Ishikawa (cell line): ENCODE measurements around the gene FHOD1.
A peak's percentile ranks its signal among the peaks of the same experiment; 100 is the strongest.

Source experiments
- CEBPB ChIP-seq: IDR thresholded peaks from 2 replicates; pipeline ENCODE4 v1.6.1; 2012
- CREB1 ChIP-seq: IDR thresholded peaks from 2 replicates; pipeline ENCODE4 v1.6.1; 2012; ENCODE audit warnings: low read depth
- EGR1 ChIP-seq: IDR thresholded peaks from 2 replicates; pipeline ENCODE4 v1.6.1; 2012
- EP300 ChIP-seq: IDR thresholded peaks from 2 replicates; pipeline ENCODE4 v1.6.1; 2012; ENCODE audit warnings: borderline replicate concordance
- FOXM1 ChIP-seq: IDR thresholded peaks from 2 replicates; pipeline ENCODE4 v1.6.1; 2012; ENCODE audit warnings: low read depth, borderline replicate concordance
- MAX ChIP-seq: IDR thresholded peaks from 2 replicates; pipeline ENCODE4 v1.6.1; 2012
- NFIC ChIP-seq: IDR thresholded peaks from 2 replicates; pipeline ENCODE4 v1.6.1; 2012
- RAD21 ChIP-seq: IDR thresholded peaks from 2 replicates; pipeline ENCODE4 v1.6.1; 2012; ENCODE audit warnings: low read depth
- REST ChIP-seq: IDR thresholded peaks from 2 replicates; pipeline ENCODE4 v1.6.1; 2012; ENCODE audit warnings: low read depth, mild to moderate bottlenecking
- TAF1 ChIP-seq: IDR thresholded peaks from 2 replicates; pipeline ENCODE4 v1.6.1; 2012; ENCODE audit warnings: low read depth, mild to moderate bottlenecking
- TCF12 ChIP-seq: IDR thresholded peaks from 2 replicates; pipeline ENCODE4 v1.6.1; 2012; ENCODE audit warnings: low read depth
- TEAD4 ChIP-seq: IDR thresholded peaks from 2 replicates; pipeline ENCODE4 v1.6.1; 2012
- USF1 ChIP-seq: IDR thresholded peaks from 2 replicates; pipeline ENCODE4 v1.6.1; 2012
- YY1 ChIP-seq: IDR thresholded peaks from 2 replicates; pipeline ENCODE4 v1.6.1; 2012; ENCODE audit warnings: low read depth
- ZBTB7A ChIP-seq: IDR thresholded peaks from 2 replicates; pipeline ENCODE4 v1.6.1; 2012; ENCODE audit warnings: low read depth

The FHOD1 gene

GRCh38 chr16:67252609-67253497 is 5.6 kb upstream of the FHOD1 start:
- TF ChIP-seq TAF1: no peak
- TF ChIP-seq NFIC: no peak

- TF ChIP-seq RAD21 (no peak), EGR1 (no peak), ZBTB7A (no peak), TCF12 (no peak), USF1 (no peak), CREB1 (no peak), EP300 (no peak), TEAD4 (no peak), CEBPB (no peak), TAF1 (no peak), YY1 (no peak), REST (no peak), FOXM1 (no peak), MAX (no peak), NFIC (no peak)
These were observed 2.7 kb upstream of the FHOD1 start for GRCh38 chr16:67250045-67250327.

- TF ChIP-seq EP300: no peak
- no peak for TF ChIP-seq YY1
- TF ChIP-seq NFIC: no peak
- TF ChIP-seq MAX: no peak
- TF ChIP-seq TCF12: no peak
- TF ChIP-seq RAD21: no peak
These were observed 2.1 kb upstream of the FHOD1 start for GRCh38 chr16:67249178-67250044.

- TF ChIP-seq REST (no peak), FOXM1 (no peak), NFIC (no peak), ZBTB7A (peak; percentile 97), TCF12 (no peak; the same call in 1 of the 2 replicates), RAD21 (no peak), EGR1 (peak; percentile 53; the same call in 1 of the 2 replicates), TAF1 (no peak), CREB1 (no peak), YY1 (no peak), EP300 (no peak), USF1 (peak; percentile 43; the same call in 1 of the 2 replicates), MAX (peak; percentile 24; the same call in 1 of the 2 replicates), CEBPB (no peak), TEAD4 (no peak)
These were observed 1.3 kb upstream of the FHOD1 start, which contains the start of gene SLC9A5 for GRCh38 chr16:67248401-67249177. SLC9A5 (plus strand) TSS chr16:67248979; CDS start chr16:67249015, 36 bp downstream.

GRCh38 chr16:67248073-67248400 is 756 bp upstream of the FHOD1 start:
- TF ChIP-seq FOXM1 (no peak), TAF1 (no peak), USF1 (no peak), CREB1 (no peak), REST (no peak), TCF12 (no peak), YY1 (no peak), TEAD4 (no peak), NFIC (no peak), RAD21 (no peak), ZBTB7A (no peak), EP300 (no peak), EGR1 (no peak), MAX (no peak)
